NCI-H2227 treated with DMSO at 0.1 percent for 48 hours (cell line): ENCODE results near the gene GRIK3.

Experiments used
- DNase-seq: peaks from one replicate; lab custom pipeline; 2025; lab: John Stamatoyannopoulos, UW

The GRIK3 gene

DNA sequence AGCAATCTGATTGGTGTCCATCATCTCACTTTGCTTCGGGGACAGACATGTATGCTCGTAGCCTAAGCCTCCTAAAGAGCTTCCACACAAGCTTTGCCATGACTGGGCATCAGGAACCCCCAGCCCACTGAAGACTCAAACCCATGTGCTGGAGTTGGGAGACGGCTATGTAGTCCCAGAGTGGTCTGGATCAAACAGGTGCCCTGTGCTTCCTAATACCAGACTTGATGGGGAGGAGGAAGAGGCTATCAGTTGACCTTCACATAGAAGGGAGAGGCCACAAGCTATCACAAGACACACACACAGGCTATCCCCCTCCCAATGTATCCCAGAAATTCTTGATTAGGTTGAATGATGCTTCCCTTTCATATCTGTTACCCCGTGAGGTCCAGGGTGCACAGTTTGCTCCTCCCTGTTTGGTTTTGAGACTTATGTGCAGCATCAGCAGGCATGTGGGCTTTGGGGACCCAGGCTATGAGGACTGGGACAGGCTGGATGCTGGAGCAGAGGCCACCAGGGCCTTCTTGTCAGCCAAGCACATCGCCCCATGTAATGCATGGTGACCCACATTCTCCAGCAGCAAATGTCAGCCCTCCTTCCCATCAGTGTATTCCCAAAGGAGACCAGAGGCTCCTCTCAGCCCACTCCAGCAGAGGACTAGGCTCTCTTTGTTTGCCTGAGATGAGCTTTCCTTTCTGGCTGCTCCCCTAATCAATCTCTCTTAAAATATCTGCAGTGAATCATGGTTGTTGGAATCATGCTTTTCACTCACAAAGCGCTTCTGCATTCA is 159.8 kb downstream of the GRIK3 start:
- no peak for DNase-seq

- no peak for DNase-seq
These were observed 161.5 kb downstream of the GRIK3 start for GRCh38 chr1:36872858-36873257.

DNA sequence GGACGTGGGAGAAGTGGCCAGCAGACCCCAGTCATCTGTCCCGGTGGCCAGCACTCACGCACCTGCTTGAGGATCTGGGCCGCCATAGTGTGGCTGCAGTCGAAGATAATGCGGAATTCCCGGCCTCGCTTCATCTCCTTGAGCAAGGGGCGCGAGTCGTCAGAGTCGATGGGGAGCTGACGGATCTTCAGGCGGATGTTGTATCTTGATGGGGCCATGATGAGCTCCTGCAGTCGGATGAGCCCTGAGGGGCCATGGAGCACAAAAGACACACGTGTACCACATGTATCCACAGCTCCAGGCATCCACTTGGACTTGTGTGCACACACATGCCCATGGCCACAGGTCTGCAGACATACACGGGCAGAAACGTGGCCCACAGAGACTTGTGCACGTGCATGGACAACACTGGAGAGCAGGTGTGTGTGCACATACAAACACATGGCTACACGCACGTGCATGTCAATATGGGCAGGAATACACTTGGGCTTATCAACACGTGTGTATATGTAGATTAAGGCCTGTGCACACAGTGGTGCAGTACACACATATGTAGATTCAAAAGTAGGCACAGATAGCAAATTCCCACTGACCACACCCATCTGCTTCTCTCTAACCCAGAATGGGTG is 162.1 kb downstream of the GRIK3 start:
- no peak for DNase-seq

GRCh38 chr1:36871146-36871971 is 163.0 kb downstream of the GRIK3 start:
- no peak for DNase-seq

GRCh38 chr1:36869826-36870225 is 164.5 kb downstream of the GRIK3 start:
- DNase-seq: no peak

GRCh38 chr1:36869054-36869453 is 165.3 kb downstream of the GRIK3 start:
- no peak for DNase-seq

DNA sequence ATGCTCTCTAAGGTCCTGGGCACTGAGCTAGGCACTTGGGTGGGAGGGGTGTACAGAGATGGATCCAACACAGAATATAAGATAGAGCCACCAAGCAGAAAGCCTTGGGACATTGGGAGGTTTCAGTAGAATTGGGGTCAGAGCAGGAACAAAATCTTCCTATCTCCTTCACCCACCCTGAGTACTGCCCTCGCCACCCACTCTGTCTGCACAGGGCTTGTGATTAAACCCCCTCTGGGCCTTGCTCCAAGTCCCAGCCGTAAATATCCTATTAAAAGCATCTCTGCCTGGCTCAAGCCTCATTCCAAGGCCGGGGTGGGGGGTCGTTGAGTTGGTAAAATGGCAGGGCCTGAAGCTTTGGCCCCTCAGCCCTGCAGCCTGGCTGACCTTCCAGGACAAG is 166.7 kb downstream of the GRIK3 start:
- DNase-seq: no peak

DNA sequence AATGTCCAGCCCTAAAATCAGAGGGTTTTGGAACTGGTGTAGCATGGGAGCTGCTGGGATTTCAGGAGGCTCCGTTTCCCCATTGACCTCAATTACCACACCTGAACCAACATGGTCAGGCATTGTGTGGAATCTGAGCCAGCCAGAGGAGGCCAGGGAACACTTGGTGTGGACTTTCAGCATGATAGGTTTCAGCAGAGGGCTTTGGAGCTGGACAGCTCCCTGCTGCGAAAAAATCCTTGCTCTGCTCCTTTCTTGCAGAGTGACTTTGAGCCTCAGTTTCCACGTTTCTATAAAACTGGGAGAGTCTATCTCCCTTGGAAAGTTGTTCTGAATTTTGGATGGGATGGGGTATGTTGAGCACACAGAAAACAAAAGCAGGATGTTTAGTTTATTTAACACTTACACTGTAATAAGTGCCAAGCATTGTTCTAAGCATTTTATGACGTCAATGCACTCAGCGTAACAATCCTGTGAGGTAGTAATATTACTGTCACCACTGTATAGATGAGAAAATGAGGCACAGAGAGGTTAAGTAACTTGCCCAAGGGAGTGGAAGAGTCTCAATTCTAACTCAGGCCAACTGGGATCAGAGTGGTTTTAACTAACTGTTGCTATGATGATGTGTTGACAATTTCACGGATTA is 168.0 kb downstream of the GRIK3 start:
- DNase-seq: no peak

DNA sequence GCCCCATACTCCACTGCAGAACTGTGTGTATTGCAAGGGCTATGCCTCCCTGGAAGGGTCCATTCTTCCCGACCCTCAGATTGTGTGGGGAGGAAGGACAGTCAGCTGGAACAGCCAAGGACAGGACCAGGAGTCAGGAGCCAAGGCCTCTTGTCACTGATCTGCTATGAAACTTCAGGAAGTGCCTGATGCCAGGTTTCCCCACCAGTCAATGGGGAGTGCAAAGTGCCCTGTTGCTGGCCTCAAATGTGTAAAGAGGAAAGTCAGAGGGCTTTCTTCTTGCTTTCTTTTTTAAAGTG is 168.8 kb downstream of the GRIK3 start:
- no peak for DNase-seq

- DNase-seq: no peak
These were observed 169.3 kb downstream of the GRIK3 start for GRCh38 chr1:36864823-36865601.

DNA sequence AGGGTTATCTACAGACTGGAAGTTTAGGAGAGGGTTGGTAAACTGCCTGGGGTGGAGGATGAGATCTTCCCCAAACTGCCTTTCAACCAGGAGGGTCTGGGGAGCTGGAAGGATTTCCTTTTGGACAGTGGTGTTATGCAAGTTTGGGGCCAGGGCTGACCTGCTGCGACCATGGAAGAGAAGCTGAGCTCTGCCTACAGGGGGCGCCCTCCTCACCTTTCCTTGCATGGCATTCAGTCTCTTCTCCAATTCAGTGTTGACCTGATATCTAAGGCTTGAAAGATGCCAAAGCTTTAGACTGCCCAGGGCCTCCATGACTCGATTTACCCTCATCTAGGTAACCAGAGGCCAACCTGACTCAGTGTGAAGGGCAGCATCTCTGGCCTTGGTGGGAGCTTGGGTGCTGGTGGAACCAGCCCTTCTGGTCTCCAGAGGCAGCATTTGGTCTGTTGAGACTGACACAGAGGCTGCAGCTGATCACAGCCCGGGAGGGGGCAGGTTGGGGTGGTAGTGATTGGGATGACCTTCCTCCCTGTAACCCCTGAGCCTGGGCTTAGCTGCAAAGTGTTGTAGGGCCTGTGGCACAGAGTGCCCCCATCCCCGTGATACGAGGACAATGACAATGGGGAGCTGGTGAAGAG is 170.0 kb downstream of the GRIK3 start:
- DNase-seq: no peak

DNA sequence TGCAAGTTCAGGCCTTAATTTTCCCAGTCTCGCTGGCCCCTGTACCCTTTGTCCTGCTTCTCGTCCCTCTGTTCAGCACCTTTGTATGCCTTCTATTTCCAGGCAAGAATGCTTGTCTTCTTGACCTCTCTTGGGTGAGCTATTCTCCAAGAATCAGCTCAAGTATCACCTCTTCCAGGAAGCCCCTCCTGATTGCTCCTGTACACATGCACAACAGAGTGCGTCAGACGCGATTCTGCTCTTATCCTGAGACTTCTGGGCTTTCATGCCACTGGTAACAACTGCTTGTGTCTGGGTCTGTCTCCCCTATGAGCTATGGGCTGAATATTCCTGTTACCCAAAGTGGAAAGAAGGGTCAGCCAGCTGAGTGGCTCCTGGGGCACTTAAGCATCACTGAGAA is 170.8 kb downstream of the GRIK3 start:
- DNase-seq: no peak

DNA sequence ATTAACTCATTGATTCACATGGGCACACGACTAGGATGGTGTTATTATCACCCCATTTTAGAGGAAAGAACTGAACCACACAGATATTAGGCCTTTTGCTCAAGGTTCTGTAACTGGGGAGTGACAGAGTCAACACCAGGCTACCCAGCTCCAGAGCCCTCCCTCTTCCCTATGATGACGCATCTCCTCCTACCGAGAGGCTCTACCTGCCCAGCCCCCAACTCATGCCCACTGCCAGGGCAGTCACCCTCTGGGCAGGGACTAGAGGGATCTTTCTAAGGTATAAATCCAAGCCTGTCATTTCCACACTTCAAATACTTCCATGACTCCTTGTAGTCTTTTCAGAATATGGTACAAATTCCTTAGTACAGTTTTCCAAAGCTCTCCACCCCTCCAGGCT is 171.3 kb downstream of the GRIK3 start:
- DNase-seq: no peak

DNA sequence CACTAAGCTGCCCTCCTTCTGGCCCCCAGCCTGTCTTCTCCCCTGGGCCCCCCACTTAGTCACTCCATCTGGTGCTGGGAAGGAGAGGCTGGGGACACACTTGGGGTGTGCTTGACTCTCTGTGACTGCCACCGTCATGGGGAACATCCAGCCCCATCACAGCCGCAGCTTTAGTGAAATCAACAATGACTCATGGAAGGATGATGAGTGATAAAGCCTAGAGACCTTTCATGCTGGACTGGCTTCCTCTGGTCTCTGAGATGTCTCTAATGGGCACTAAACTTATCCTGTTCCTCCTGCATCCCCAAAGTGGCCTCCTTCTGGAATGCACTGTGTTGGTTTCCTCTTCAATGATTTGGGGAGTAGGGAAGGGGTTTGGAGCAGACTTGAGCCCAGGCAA is 172.9 kb downstream of the GRIK3 start:
- DNase-seq: no peak

GRCh38 chr1:36859926-36860325 is 174.4 kb downstream of the GRIK3 start:
- no peak for DNase-seq

DNA sequence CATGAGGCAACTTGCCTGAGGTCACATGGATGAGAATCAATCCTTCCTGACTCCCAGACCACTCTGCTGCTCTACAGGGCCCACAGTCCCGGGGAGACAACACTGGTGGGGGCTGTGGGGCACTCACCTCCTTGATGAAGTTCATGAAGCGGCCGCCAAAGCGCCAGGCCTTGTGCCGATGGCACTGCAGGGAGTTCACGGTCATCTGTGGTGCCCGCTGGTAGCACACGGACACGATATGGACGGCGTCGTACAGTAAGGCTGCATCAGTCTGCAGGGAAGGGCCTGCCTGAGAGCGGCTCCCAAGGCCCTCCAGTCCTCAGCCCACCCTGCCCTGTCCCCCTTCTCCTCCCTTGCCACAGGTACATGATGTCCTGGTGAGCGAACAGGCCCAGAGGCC is 175.3 kb downstream of the GRIK3 start:
- no peak for DNase-seq

GRCh38 chr1:36858553-36858952 is 175.8 kb downstream of the GRIK3 start:
- no peak for DNase-seq

GRCh38 chr1:36857754-36858153 is 176.6 kb downstream of the GRIK3 start:
- no peak for DNase-seq

GRCh38 chr1:36855699-36856494 is 178.4 kb downstream of the GRIK3 start:
- no peak for DNase-seq

DNA sequence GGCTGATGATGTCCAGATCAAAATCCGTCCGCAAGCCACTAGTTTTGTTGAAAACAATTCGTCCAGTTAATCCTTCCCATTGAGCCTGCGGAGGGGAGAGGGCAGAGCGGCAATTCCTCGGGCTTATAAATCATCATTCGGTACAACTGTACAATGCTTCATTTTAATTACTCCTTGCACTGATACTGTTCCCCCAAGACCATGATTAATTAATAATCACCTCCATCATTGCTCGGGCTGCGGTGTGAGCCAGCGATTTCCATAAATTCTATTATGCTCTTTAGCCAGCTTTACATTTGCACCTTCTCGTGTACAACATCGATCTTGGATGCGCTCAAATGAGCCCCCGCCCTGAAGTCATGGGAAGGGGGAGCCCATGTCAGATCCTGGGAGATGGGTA is 180.7 kb downstream of the GRIK3 start:
- DNase-seq: no peak

DNA sequence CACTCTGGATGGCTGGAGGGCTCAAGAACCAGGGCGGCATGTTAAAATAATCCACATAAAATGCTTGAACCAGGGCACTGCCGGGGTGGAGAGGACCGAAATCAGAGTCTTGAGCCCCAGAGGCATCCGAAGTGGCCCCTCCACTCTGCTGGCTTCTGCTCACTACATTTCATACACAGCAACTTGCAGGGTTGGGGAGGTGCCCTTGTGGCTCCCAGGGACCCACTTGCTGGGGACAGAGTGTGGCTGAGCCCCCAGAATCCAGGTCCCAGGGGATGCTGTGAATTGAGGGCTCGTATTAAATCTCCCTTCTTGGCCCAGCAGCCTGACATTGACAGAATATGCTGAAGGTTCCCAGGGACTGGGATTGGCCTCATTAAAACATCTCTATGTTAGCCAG is 181.7 kb downstream of the GRIK3 start:
- no peak for DNase-seq
